ENCODE data around the gene MBD3L1. TPM values are rescaled to one million over a fixed set of nuclear protein-coding genes. Genes with fewer than 3 reads are reported as not detected.

The MBD3L1 gene
- total and polyA plus RNA-seq, 2 donors (not counting 1 experiment from before 2014, with no cell fraction given) = not detected

- DNase-seq = no peak
- Histone ChIP-seq H4K20me1 (ENCODE audit: control insufficient read depth, insufficient read depth, low read length, poor library complexity, severe bottlenecking) (no peaks in the 10 kb centered on the region), H3K4me2 (replicated peaks; ENCODE audit: low read depth, low read length, poor library complexity, severe bottlenecking) (no peak overlapping the region), H2AFZ (ENCODE audit: insufficient read depth, low read depth, low read length, poor library complexity, severe bottlenecking) (no peak overlapping the region), H3K9me3 (ENCODE audit: control extremely low read depth in 1 of 3, control insufficient read depth in 2 of 3, insufficient read depth in 1 of 3, low read length in 2 of 3) (peaks cover 22 to 71% (median 53%) of the 10 kb centered on the region in 3 donors), H3K27me3 (replicated peaks in 1 of 4; ENCODE audit: control extremely low read depth in 1 of 4, control insufficient read depth in 3 of 4, insufficient read depth in 4 of 4, low read length in 3 of 4) (no peaks in the 10 kb centered on the region), H3K79me2 (ENCODE audit: control insufficient read depth, insufficient read depth, low read length) (no peaks in the 10 kb centered on the region), H3K4me1 (ENCODE audit: control insufficient read depth in 2 of 2, insufficient read depth in 2 of 2, low read length in 2 of 2) (no peaks in the 10 kb centered on the region), H3K27ac (ENCODE audit: low read length in 2 of 2) (no peak overlapping the region), H3K9ac (ENCODE audit: low read length) (no peak overlapping the region), H3K36me3 (replicated peaks in 1 of 2; ENCODE audit: control extremely low read depth in 1 of 2, control insufficient read depth in 1 of 2, extremely low read depth in 1 of 2, insufficient read depth in 2 of 2, low read length in 1 of 2) (peaks cover 5 to 7% of the 10 kb centered on the region in 2 experiments), H3K4me3 (ENCODE audit: control extremely low read depth in 1 of 5, extremely low read depth in 1 of 5, insufficient read depth in 1 of 5, low read depth in 2 of 5, low read length in 4 of 5) (peak overlapping the region in 1 of 5 experiments; percentile 7)
- no peak overlapping the region for H3K27ac Mint-ChIP-seq
- H3K9me3 Mint-ChIP-seq (ENCODE audit: insufficient read depth) = peaks cover 28% of the 10 kb centered on the region
- intact Hi-C loops (cut with micrococcal nuclease) = no loop called here
- no CpG with 5 or more reads among the region's 1 CpG for WGBS (ENCODE audit: insufficient coverage)
- POLR2A ChIA-PET = interaction anchor here (0.6 kb wide), 1 partner anchor 26 kb away, joined by 4 read pairs; no protein-coding TSS in a partner anchor
- H3K27me3 Mint-ChIP-seq = no peaks in the 10 kb centered on the region
- ATAC-seq (ENCODE audit: low read depth) = no peak
- H3K4me1 Mint-ChIP-seq = no peaks in the 10 kb centered on the region
- TF ChIP-seq EZH2 (IDR thresholded peaks at IDR 0.05; ENCODE audit: borderline replicate concordance, insufficient read depth, low read depth, low read length, poor library complexity, severe bottlenecking) (no peak), CTCF (IDR thresholded peaks at IDR 0.05) (no peak)
- CTCF ChIA-PET = no interaction called here
- no peak overlapping the region for H3K4me3 Mint-ChIP-seq
Observed at GRCh38 chr19:8806661-8807060, 25.5 kb upstream of the MBD3L1 start.

- Histone ChIP-seq H4K20me1 (ENCODE audit: control insufficient read depth, insufficient read depth, low read length, poor library complexity, severe bottlenecking) (no peaks in the 10 kb centered on the region), H3K9ac (ENCODE audit: low read length) (no peak overlapping the region), H3K4me1 (ENCODE audit: control insufficient read depth in 2 of 2, insufficient read depth in 2 of 2, low read length in 2 of 2) (no peaks in the 10 kb centered on the region), H3K9me3 (ENCODE audit: control extremely low read depth in 1 of 3, control insufficient read depth in 2 of 3, insufficient read depth in 1 of 3, low read length in 2 of 3) (peaks cover 39 to 91% (median 42%) of the 10 kb centered on the region in 3 donors), H3K79me2 (ENCODE audit: control insufficient read depth, insufficient read depth, low read length) (no peaks in the 10 kb centered on the region), H3K4me3 (ENCODE audit: control extremely low read depth in 1 of 5, extremely low read depth in 1 of 5, insufficient read depth in 1 of 5, low read depth in 2 of 5, low read length in 4 of 5) (peak overlapping the region in 1 of 5 experiments; percentile 12), H3K27ac (ENCODE audit: low read length in 2 of 2) (no peak overlapping the region), H3K36me3 (replicated peaks in 1 of 2; ENCODE audit: control extremely low read depth in 1 of 2, control insufficient read depth in 1 of 2, extremely low read depth in 1 of 2, insufficient read depth in 2 of 2, low read length in 1 of 2) (peaks cover 12 to 45% of the 10 kb centered on the region in 2 experiments), H2AFZ (ENCODE audit: insufficient read depth, low read depth, low read length, poor library complexity, severe bottlenecking) (no peak overlapping the region), H3K4me2 (replicated peaks; ENCODE audit: low read depth, low read length, poor library complexity, severe bottlenecking) (no peak overlapping the region), H3K27me3 (replicated peaks in 1 of 4; ENCODE audit: control extremely low read depth in 1 of 4, control insufficient read depth in 3 of 4, insufficient read depth in 4 of 4, low read length in 3 of 4) (no peaks in the 10 kb centered on the region)
- Mint-ChIP-seq H3K4me1 (no peaks in the 10 kb centered on the region), H3K27me3 (no peaks in the 10 kb centered on the region), H3K9me3 (ENCODE audit: insufficient read depth) (peaks cover 26% of the 10 kb centered on the region), H3K4me3 (no peak overlapping the region), H3K27ac (no peak overlapping the region)
- ATAC-seq (ENCODE audit: low read depth) (no peak), DNase-seq (no peak)
- intact Hi-C loops (cut with micrococcal nuclease) = no loop called here
- ChIA-PET CTCF (no interaction called here), POLR2A (no interaction called here)
- TF ChIP-seq EZH2 (IDR thresholded peaks at IDR 0.05; ENCODE audit: borderline replicate concordance, insufficient read depth, low read depth, low read length, poor library complexity, severe bottlenecking) (no peak), CTCF (IDR thresholded peaks at IDR 0.05) (no peak)
- WGBS (ENCODE audit: insufficient coverage) = 100% methylated on average over 3 of the region's 10 CpGs
Observed at GRCh38 chr19:8811315-8812172, 20.6 kb upstream of the MBD3L1 start.

All from B cell (primary cell).